D721Med (cell line): ENCODE measurements around the gene FARS2.

Experiments used
- DNase-seq: peaks from one replicate; pipeline ENCODE4 v3.0.0; 2011; ENCODE audit warnings: low spot score; ENCODE audit not compliant: insufficient read length
- FAIRE-seq: peaks from 2 replicates; lab custom pipeline; 2011; peaks lifted over from hg19 to GRCh38; lab: Jason Lieb, UNC
- CTCF ChIP-seq: IDR thresholded peaks from 2 replicates; pipeline ENCODE4 v1.5.1; 2012; ENCODE audit warnings: mild to moderate bottlenecking, control low read depth; ENCODE audit not compliant: insufficient read depth; ENCODE audit errors: missing control alignments

FARS2 gene

GRCh38 chr6:5302995-5303622 lies 41.8 kb downstream of the FARS2 start:
- TF ChIP-seq CTCF, result no peak
- FAIRE-seq (no peak), DNase-seq (no peak)

- DNase-seq (no peak), FAIRE-seq (no peak)
- TF ChIP-seq CTCF, result no peak
Measured at GRCh38 chr6:5303682-5304081, 42.4 kb downstream of the FARS2 start.

- DNase-seq (no peak), FAIRE-seq (no peak)
- TF ChIP-seq CTCF, result no peak
Measured at GRCh38 chr6:5305968-5306626, 44.8 kb downstream of the FARS2 start.

- FAIRE-seq (no peak), DNase-seq (no peak)
- TF ChIP-seq CTCF, result no peak
Measured at GRCh38 chr6:5307058-5307457, 45.7 kb downstream of the FARS2 start.

GRCh38 chr6:5308066-5308465 lies 46.8 kb downstream of the FARS2 start:
- FAIRE-seq, result no peak
- no peak for TF ChIP-seq CTCF
- DNase-seq, result no peak

GRCh38 chr6:5314191-5314865 lies 53.0 kb downstream of the FARS2 start:
- no peak for TF ChIP-seq CTCF
- no peak for DNase-seq
- no peak for FAIRE-seq

- FAIRE-seq (no peak), DNase-seq (no peak)
- no peak for TF ChIP-seq CTCF
Measured at GRCh38 chr6:5315881-5316280, 54.6 kb downstream of the FARS2 start.
